ENCODE measurements around the gene FAM20C. TPM values are rescaled to one million over a fixed set of nuclear protein-coding genes. Genes with fewer than 3 reads are reported as not detected.

FAM20C gene
- total RNA-seq, 3 donors from 2014 or later, result 0.47 to 2.0 (median 1.7) TPM

- no peak for DNase-seq
- no peaks in the 10 kb centered on the region for H3K4me1 Mint-ChIP-seq (ENCODE audit: low read depth)
- H3K9me3 Mint-ChIP-seq, result peaks cover 4% of the 10 kb centered on the region
- no peak overlapping the region for H3K4me3 Mint-ChIP-seq
- ATAC-seq, result no peak
- no peaks in the 10 kb centered on the region for H3K36me3 Mint-ChIP-seq (ENCODE audit: insufficient read depth)
- peaks cover 9% of the 10 kb centered on the region for H3K27me3 Mint-ChIP-seq (ENCODE audit: low read depth)
Measured at GRCh38 chr7:279821-280220, 87.5 kb downstream of the FAM20C start.

- Mint-ChIP-seq H3K4me3 (no peak overlapping the region), H3K9me3 (no peaks in the 10 kb centered on the region), H3K27me3 (ENCODE audit: low read depth) (peaks cover 11% of the 10 kb centered on the region), H3K4me1 (ENCODE audit: low read depth) (no peaks in the 10 kb centered on the region), H3K36me3 (ENCODE audit: insufficient read depth) (no peaks in the 10 kb centered on the region)
- no peak for DNase-seq
- no peak for ATAC-seq
Measured at GRCh38 chr7:280461-280860, 88.1 kb downstream of the FAM20C start.

DNA sequence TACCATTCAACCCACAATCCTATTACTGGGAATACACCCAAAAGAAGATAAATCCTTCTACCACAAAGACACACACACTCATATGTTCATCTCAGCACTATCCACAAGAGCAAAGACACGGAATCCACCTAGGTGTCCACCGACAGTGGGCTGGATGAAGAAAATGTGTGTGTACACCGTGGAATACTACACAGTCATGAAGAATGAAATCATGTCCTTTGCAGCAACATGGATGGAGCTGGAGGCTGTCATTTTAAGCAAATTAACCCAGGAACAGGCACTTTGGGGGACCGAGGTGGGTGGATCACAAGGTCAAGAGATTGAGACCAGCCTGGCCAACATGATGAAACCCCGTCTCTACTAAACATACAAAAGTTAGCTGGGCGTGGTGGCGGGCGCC lies 89.3 kb downstream of the FAM20C start:
- no peak for ATAC-seq
- DNase-seq, result no peak
- Mint-ChIP-seq H3K4me3 (no peak overlapping the region), H3K9me3 (no peaks in the 10 kb centered on the region), H3K36me3 (ENCODE audit: insufficient read depth) (no peaks in the 10 kb centered on the region), H3K27me3 (ENCODE audit: low read depth) (peaks cover 16% of the 10 kb centered on the region), H3K4me1 (ENCODE audit: low read depth) (no peaks in the 10 kb centered on the region)

GRCh38 chr7:282621-283020 lies 90.2 kb downstream of the FAM20C start:
- no peaks in the 10 kb centered on the region for H3K4me1 Mint-ChIP-seq (ENCODE audit: low read depth)
- no peaks in the 10 kb centered on the region for H3K36me3 Mint-ChIP-seq (ENCODE audit: insufficient read depth)
- ATAC-seq (no peak), DNase-seq (no peak)
- peaks cover 23% of the 10 kb centered on the region for H3K27me3 Mint-ChIP-seq (ENCODE audit: low read depth)
- no peak overlapping the region for H3K4me3 Mint-ChIP-seq
- H3K9me3 Mint-ChIP-seq, result no peaks in the 10 kb centered on the region

GRCh38 chr7:284762-285722 lies 92.7 kb downstream of the FAM20C start:
- Mint-ChIP-seq H3K4me3 (no peak overlapping the region), H3K4me1 (ENCODE audit: low read depth) (no peaks in the 10 kb centered on the region), H3K27me3 (ENCODE audit: low read depth) (peaks cover 34% of the 10 kb centered on the region), H3K36me3 (ENCODE audit: insufficient read depth) (no peaks in the 10 kb centered on the region), H3K9me3 (no peaks in the 10 kb centered on the region)
- DNase-seq, result no peak
- ATAC-seq, result no peak

DNA sequence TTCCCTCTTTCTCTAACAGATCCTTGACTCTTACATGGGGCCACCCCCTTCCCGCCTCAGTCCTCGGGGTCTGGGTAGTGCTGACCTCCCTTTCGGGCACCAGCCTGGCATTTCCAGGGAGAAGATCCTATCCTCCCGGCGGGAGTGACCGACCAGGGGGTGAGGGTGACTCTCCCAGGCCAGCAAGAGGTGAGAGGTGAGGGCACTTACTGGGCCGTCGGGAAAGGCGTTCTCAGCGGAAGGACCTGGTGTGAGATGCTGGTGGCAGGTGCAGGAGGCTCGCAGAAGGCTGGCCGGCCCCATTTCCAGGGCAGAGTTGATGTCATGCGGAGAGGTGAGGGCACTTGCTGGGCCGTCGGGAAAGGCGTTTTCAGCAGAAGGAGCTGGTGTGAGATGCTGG lies 93.4 kb downstream of the FAM20C start:
- Mint-ChIP-seq H3K4me3 (no peak overlapping the region), H3K4me1 (ENCODE audit: low read depth) (no peaks in the 10 kb centered on the region), H3K36me3 (ENCODE audit: insufficient read depth) (no peaks in the 10 kb centered on the region), H3K27me3 (ENCODE audit: low read depth) (peaks cover 28% of the 10 kb centered on the region), H3K9me3 (no peaks in the 10 kb centered on the region)
- no peak for DNase-seq
- no peak for ATAC-seq

GRCh38 chr7:286266-286665 lies 93.9 kb downstream of the FAM20C start:
- DNase-seq, result no peak
- H3K4me3 Mint-ChIP-seq, result no peak overlapping the region
- no peaks in the 10 kb centered on the region for H3K36me3 Mint-ChIP-seq (ENCODE audit: insufficient read depth)
- H3K27me3 Mint-ChIP-seq (ENCODE audit: low read depth), result peaks cover 28% of the 10 kb centered on the region
- no peaks in the 10 kb centered on the region for H3K9me3 Mint-ChIP-seq
- H3K4me1 Mint-ChIP-seq (ENCODE audit: low read depth), result no peaks in the 10 kb centered on the region
- no peak for ATAC-seq

- H3K27me3 Mint-ChIP-seq (ENCODE audit: low read depth), result peaks cover 51% of the 10 kb centered on the region
- no peaks in the 10 kb centered on the region for H3K9me3 Mint-ChIP-seq
- H3K4me3 Mint-ChIP-seq, result no peak overlapping the region
- DNase-seq (no peak), ATAC-seq (no peak)
- H3K36me3 Mint-ChIP-seq (ENCODE audit: insufficient read depth), result no peaks in the 10 kb centered on the region
- no peaks in the 10 kb centered on the region for H3K4me1 Mint-ChIP-seq (ENCODE audit: low read depth)
Measured at GRCh38 chr7:288671-289101, 96.3 kb downstream of the FAM20C start.

DNA sequence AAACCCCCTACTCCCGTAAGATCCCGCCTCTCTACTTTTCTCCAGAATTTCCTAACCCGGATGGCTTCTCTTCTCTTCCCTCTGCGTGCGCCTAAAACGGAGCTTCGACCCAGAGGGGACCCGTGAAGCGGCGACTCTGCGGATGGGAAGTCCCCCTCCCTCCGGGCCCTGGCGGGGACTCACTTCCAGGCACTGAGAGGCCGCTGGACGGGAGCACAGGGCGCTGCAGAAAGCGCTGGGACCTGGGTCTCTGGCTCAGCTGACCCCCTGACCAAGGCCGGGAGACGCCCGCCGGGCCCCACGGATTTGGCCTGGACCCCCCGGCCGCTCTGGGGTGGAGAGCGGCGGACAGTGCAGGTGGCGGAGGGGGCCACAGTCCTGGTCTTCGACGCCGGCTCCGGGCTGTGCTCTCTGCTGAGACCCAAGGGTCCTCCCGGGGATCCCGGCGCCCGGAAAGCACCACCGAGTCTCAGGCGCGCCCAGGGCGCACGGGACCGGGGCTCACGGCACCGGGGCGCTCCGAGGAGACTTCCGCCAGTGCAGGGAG lies 96.9 kb downstream of the FAM20C start:
- Mint-ChIP-seq H3K27me3 (ENCODE audit: low read depth) (peaks cover 54% of the 10 kb centered on the region), H3K4me3 (no peak overlapping the region)

GRCh38 chr7:289756-290553 lies 97.6 kb downstream of the FAM20C start, which contains the start of gene FOXL3:
Gene FOXL3 (plus strand): TSS chr7:290170. CDS start chr7:290170, 0 bp downstream.
- Mint-ChIP-seq H3K36me3 (ENCODE audit: insufficient read depth) (no peaks in the 10 kb centered on the region), H3K9me3 (no peaks in the 10 kb centered on the region), H3K4me1 (ENCODE audit: low read depth) (no peaks in the 10 kb centered on the region), H3K27me3 (ENCODE audit: low read depth) (peaks cover 58% of the 10 kb centered on the region), H3K4me3 (no peak within 1 kb of the TSS)
- DNase-seq (no peak), ATAC-seq (peak in 1 of 2 donors; percentile 14)

More for the DNA sequence above, 96.9 kb downstream of the FAM20C start:
- ATAC-seq, result no peak
- Mint-ChIP-seq H3K9me3 (no peaks in the 10 kb centered on the region), H3K4me1 (ENCODE audit: low read depth) (no peaks in the 10 kb centered on the region), H3K36me3 (ENCODE audit: insufficient read depth) (no peaks in the 10 kb centered on the region)
- DNase-seq, result no peak

GRCh38 chr7:290554-291372 lies 98.4 kb downstream of the FAM20C start:
- no peaks in the 10 kb centered on the region for H3K4me1 Mint-ChIP-seq (ENCODE audit: low read depth)
- no peak overlapping the region for H3K4me3 Mint-ChIP-seq
- peaks cover 54% of the 10 kb centered on the region for H3K27me3 Mint-ChIP-seq (ENCODE audit: low read depth)
- no peaks in the 10 kb centered on the region for H3K9me3 Mint-ChIP-seq
- no peak for ATAC-seq
- no peak for DNase-seq
- H3K36me3 Mint-ChIP-seq (ENCODE audit: insufficient read depth), result no peaks in the 10 kb centered on the region

DNA sequence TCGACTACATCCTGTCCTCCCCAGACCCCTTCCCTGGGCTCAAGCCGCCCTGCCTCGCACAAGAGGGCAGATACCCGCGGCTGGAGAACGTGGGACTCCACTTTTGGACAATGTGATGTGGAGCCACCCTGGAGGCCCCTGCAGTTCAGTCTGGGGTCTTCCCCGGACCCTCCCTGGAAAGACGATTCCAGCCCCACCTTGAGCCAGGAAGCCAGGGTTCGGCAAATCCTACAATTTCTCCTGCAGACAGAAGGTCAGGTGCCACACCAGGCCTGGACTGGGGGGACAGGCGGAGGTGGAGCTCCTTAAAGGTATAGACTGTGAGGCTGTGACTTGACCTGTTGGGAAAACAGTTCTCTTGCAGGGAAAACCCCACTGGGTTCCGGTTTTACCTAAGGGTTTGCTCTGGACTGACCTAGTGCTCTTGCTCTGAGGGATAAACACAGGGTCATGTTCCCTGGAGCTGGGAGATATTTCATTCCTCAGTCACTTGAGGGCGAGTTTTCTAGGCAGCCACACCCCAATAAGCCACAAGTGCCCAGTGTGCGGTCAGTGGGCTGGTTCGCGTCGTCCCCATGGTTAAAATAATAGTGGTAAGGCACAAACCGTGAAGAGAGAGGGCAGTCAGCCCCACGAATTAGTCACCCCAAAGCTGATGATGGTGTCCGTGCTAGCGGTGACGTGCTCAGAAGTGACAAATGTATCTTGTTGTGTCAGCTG lies 99.2 kb downstream of the FAM20C start:
- no peaks in the 10 kb centered on the region for H3K9me3 Mint-ChIP-seq
- H3K4me3 Mint-ChIP-seq, result no peak overlapping the region
- DNase-seq (no peak), ATAC-seq (no peak)
- no peaks in the 10 kb centered on the region for H3K36me3 Mint-ChIP-seq (ENCODE audit: insufficient read depth)
- H3K27me3 Mint-ChIP-seq (ENCODE audit: low read depth), result peaks cover 52% of the 10 kb centered on the region
- H3K4me1 Mint-ChIP-seq (ENCODE audit: low read depth), result no peaks in the 10 kb centered on the region

DNA sequence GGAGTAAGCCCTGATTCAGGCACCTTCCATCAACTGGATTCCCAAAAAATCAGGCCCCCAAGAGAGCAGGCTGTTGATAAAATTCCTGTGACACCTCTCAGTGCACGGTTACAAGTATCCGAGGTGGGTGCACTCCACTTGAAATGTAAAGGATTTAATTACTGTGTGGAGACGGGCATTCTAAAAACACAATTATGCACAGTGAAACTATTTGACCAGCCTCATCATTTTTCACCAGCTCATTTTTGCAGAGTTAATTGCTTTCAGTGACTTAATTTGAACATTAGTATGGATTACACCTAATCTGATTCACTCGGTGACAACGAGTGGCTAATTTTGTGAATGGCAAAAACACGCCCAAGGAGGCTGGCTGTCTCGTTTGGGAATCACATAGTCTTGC lies 99.9 kb downstream of the FAM20C start:
- H3K4me3 Mint-ChIP-seq, result no peak overlapping the region
- no peaks in the 10 kb centered on the region for H3K4me1 Mint-ChIP-seq (ENCODE audit: low read depth)
- peaks cover 47% of the 10 kb centered on the region for H3K27me3 Mint-ChIP-seq (ENCODE audit: low read depth)
- DNase-seq (no peak), ATAC-seq (no peak)
- no peaks in the 10 kb centered on the region for H3K36me3 Mint-ChIP-seq (ENCODE audit: insufficient read depth)
- H3K9me3 Mint-ChIP-seq, result no peaks in the 10 kb centered on the region
